Measurements from ENCODE around the gene P2RX1. TPM values are rescaled to one million over a fixed set of nuclear protein-coding genes. Genes with fewer than 3 reads are reported as not detected.

The P2RX1 gene
- total and polyA plus RNA-seq, 7 donors, result 0.46 to 55.9 (median 4.3) TPM

DNA sequence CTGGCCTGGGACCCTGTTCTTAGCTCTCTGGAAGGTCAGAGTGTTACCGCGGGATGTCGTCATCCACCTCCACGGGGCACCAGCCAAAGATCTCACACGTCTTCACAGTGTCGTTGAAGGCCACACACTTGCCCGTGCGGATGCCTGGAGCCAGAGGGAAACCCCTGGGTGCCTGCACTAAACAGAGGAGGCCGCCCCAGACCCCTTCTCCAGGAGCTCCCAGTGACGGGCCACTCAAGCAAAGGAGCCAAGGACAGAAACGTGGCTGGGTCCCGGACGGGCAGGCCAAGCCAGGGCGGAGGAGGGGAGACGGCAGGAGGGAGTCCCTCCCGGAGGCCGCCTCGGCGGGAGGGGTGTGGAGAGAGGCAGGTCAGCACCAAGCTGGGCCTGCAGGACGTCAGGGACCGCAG is 12.4 kb downstream of the P2RX1 start:
- no peak overlapping the region for H3K4me3 ChIP-seq
- WGBS, 2 donors, result 85 to 87% methylated on average over 21 of the region's 21 CpGs
- H3K36me3 ChIP-seq, result no peaks in the 10 kb centered on the region
- no peak overlapping the region for H3K27ac ChIP-seq
- H3K4me1 ChIP-seq, result no peaks in the 10 kb centered on the region
- intact Hi-C loops (cut with DNase I), result no loop called here
- H3K9me3 ChIP-seq, result no peaks in the 10 kb centered on the region
- DNase-seq, result no peak
- TF ChIP-seq EP300 (IDR thresholded peaks at IDR 0.05) (no peak), CTCF (IDR thresholded peaks at IDR 0.05) (no peak), POLR2A (IDR thresholded peaks at IDR 0.05) (no peak), POLR2AphosphoS5 (IDR thresholded peaks at IDR 0.05) (no peak)
- H3K27me3 ChIP-seq, result no peaks in the 10 kb centered on the region

- Histone ChIP-seq H3K4me3 (no peak overlapping the region), H3K27ac (no peak overlapping the region), H3K4me1 (no peaks in the 10 kb centered on the region), H3K9me3 (no peaks in the 10 kb centered on the region), H3K36me3 (no peaks in the 10 kb centered on the region), H3K27me3 (no peaks in the 10 kb centered on the region)
- WGBS, 2 donors, result 84 to 86% methylated on average over 25 of the region's 25 CpGs
- DNase-seq, result no peak
- intact Hi-C loops (cut with DNase I), result no loop called here
- TF ChIP-seq POLR2A (IDR thresholded peaks at IDR 0.05) (no peak), POLR2AphosphoS5 (IDR thresholded peaks at IDR 0.05) (no peak), EP300 (IDR thresholded peaks at IDR 0.05) (no peak), CTCF (IDR thresholded peaks at IDR 0.05) (no peak)
Measured at GRCh38 chr17:3903051-3903825, 13.0 kb downstream of the P2RX1 start.

GRCh38 chr17:3900646-3901045 is 15.6 kb downstream of the P2RX1 start:
- intact Hi-C loops (cut with DNase I), result no loop called here
- no peak overlapping the region for H3K27ac ChIP-seq
- no peaks in the 10 kb centered on the region for H3K27me3 ChIP-seq
- no peak overlapping the region for H3K4me3 ChIP-seq
- 52 to 81% methylated on average over 6 of the region's 6 CpGs for WGBS, 2 donors
- H3K36me3 ChIP-seq, result no peaks in the 10 kb centered on the region
- DNase-seq, result no peak
- H3K4me1 ChIP-seq, result peaks cover 0 to 7% (median 0%) of the 10 kb centered on the region in 4 donors
- H3K9me3 ChIP-seq, result no peaks in the 10 kb centered on the region
- TF ChIP-seq POLR2A (IDR thresholded peaks at IDR 0.05) (no peak), EP300 (IDR thresholded peaks at IDR 0.05) (no peak), POLR2AphosphoS5 (IDR thresholded peaks at IDR 0.05) (no peak), CTCF (IDR thresholded peaks at IDR 0.05) (no peak)

DNA sequence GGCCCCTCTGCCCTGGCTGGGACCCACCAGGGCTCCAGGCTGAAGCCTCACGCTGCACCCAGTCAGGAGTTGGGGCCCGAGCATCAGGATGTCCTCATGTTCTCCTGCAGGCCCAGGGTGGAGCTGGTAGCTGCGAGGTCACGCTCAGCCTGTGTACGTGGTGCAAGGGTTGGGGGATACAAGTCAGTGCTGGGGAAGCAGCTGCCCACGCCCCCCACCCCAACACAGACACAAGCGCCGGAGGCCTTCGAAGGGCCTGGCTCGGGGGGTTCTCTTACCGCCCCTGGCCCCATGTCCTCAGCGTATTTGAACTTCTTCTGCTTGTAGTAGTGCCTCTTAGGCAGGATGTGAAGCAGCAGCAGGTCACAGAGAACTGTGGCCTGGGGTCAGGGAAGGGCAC is 18.5 kb downstream of the P2RX1 start:
- intact Hi-C loops (cut with DNase I), result no loop called here
- Histone ChIP-seq H3K27me3 (no peaks in the 10 kb centered on the region), H3K27ac (no peak overlapping the region), H3K9me3 (no peaks in the 10 kb centered on the region), H3K36me3 (no peaks in the 10 kb centered on the region), H3K4me3 (no peak overlapping the region), H3K4me1 (peaks cover 0 to 22% (median 21%) of the 10 kb centered on the region in 4 donors)
- TF ChIP-seq EP300 (IDR thresholded peaks at IDR 0.05) (no peak), POLR2AphosphoS5 (IDR thresholded peaks at IDR 0.05) (no peak), POLR2A (IDR thresholded peaks at IDR 0.05) (no peak), CTCF (IDR thresholded peaks at IDR 0.05) (no peak)
- 93% methylated on average over 12 of the region's 12 CpGs for WGBS, 2 donors
- no peak for DNase-seq

DNA sequence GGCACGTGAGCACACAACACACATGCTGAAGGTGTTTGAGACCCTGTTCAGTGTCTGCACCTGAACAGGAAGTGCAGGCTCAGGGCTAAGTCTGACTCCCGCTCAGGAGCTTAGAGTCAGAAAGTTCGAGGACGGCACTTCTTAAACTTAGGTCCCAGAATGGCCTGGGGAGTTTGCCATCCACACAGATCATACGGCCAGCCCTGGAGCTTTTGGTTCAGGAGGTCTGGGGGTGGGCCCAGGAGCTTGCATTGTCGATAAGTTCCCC is 19.4 kb downstream of the P2RX1 start:
- Histone ChIP-seq H3K27me3 (no peaks in the 10 kb centered on the region), H3K27ac (no peak overlapping the region), H3K4me3 (no peak overlapping the region), H3K4me1 (peaks cover 0 to 30% (median 28%) of the 10 kb centered on the region in 4 donors), H3K36me3 (no peaks in the 10 kb centered on the region), H3K9me3 (no peaks in the 10 kb centered on the region)
- TF ChIP-seq EP300 (IDR thresholded peaks at IDR 0.05) (no peak), CTCF (IDR thresholded peaks at IDR 0.05) (no peak), POLR2AphosphoS5 (IDR thresholded peaks at IDR 0.05) (no peak), POLR2A (IDR thresholded peaks at IDR 0.05) (no peak)
- intact Hi-C loops (cut with DNase I), result no loop called here
- WGBS, 2 donors, result 85 to 92% methylated on average over 6 of the region's 6 CpGs
- no peak for DNase-seq
